Mammary epithelial cell (primary cell): Measurements from ENCODE around the gene IL25.

Source experiments
- CTCF ChIP-seq, 2 donors: IDR thresholded peaks in 1 of 2; conservative IDR thresholded peaks in 1 of 2; 2 replicates each; pipeline ENCODE4 v1.5.1; 2011 to 2012; ENCODE audit warnings: inconsistent platforms in 2 of 2, low read length in 2 of 2, mild to moderate bottlenecking in 2 of 2, control low read depth in 1 of 2, low read depth in 1 of 2; ENCODE audit not compliant: insufficient read depth in 1 of 2; ENCODE audit errors: extremely low read depth in 1 of 2
- EZH2 ChIP-seq: IDR thresholded peaks from 2 replicates; pipeline ENCODE4 v1.6.1; 2012; ENCODE audit warnings: low read length, inconsistent platforms, borderline replicate concordance

- TF ChIP-seq CTCF (conservative IDR thresholded peaks at IDR 0.05 in 1 of 2, IDR thresholded peaks at IDR 0.05 in 1 of 2; ENCODE audit: extremely low read depth in 1 of 2, insufficient read depth in 1 of 2, low read depth in 1 of 2, low read length in 2 of 2) (no peak), EZH2 (no peak)
Observed at GRCh38 chr14:23387916-23388882, 15.6 kb downstream of the IL25 start.
